IPS-11a (cell line): Measurements from ENCODE around the gene ABLIM2.
"Not testable (repeated sequence)": the region's sequence is repeated elsewhere in the genome, so short reads cannot be mapped to it uniquely, and the experiment has no call there.

Experiments used
- H3K4me3 ChIP-seq: one replicate; pipeline ENCODE4 v1.5.1; 2013; ENCODE audit warnings: low read depth, low read length, control low read depth

The ABLIM2 gene

DNA sequence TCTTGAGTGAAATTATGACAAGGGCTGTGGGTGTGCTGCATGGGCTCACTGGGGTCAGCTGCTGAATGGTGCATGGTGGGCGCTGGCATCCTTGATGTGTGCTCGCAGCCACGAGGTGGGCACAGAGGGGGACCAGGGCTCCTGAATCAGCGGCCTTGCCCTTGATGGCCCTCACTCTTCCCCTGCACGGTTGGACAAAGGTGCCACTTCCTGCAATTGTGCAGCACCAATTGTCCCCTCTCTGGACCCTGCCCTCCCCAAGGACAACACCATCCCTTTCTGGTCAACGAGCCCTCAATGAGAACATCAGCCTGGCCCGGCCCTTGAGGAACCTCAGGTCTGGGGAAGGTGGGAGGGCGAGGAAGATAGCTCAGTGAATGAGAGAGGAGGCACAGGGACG lies 16.1 kb downstream of the ABLIM2 start:
- no peak overlapping the region for H3K4me3 ChIP-seq

DNA sequence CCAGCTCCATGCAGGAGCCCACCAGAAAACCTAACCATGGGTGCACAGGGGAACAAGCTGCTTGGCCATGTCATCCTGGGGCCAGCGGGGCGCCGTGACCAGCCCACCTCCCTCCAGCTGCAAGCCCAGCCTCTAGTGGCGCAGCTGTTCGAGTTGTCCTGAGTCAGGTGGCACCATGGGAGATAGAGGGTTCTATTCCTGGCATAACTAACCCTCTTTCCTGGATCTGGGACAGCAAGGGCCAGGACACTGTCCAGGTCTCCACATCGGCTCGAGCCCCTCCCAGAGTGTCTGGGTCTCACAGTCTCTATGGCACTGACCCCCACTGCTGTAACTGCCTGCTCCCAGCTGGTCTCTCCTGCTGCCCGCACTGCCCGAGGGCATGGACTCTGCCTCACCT lies 16.7 kb downstream of the ABLIM2 start:
- H3K4me3 ChIP-seq, result no peak overlapping the region

DNA sequence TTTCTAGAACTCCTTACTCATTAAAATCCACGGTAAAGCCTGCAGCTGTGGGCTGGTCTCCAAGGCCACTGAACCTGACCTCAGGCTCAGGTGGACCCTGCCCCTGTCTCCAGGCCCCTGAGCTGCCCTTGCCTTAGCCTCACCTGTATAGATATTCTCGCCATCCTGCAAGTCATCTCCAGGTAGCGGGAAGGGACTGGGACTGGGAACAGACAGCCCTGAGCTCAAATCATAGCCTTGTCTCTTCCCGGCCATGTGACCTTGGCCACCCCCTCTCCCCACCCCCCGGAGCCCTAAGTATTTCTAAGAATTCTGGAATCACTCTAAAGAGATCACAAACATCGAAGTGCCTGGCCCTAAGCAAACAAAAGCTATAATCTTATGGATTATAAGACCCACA lies 17.7 kb downstream of the ABLIM2 start:
- no peak overlapping the region for H3K4me3 ChIP-seq

DNA sequence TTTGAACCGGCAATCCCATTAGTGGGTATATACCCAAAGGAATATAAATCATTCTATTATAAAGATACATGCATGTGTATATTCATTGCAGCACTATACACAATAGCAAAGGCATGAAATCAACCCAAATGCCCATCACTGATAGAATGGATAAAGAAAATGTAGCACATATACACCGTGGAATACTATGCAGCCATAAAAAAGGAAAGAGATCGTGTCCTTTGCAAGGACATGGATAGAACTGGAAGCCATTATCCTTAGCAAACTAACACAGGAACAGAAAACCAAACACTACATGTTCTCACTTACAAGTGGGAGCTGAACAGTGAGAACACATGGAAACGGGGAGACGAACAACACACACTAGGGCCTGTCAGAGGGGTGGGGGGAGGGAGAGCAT lies 18.9 kb downstream of the ABLIM2 start:
- not testable (repeated sequence) for H3K4me3 ChIP-seq

DNA sequence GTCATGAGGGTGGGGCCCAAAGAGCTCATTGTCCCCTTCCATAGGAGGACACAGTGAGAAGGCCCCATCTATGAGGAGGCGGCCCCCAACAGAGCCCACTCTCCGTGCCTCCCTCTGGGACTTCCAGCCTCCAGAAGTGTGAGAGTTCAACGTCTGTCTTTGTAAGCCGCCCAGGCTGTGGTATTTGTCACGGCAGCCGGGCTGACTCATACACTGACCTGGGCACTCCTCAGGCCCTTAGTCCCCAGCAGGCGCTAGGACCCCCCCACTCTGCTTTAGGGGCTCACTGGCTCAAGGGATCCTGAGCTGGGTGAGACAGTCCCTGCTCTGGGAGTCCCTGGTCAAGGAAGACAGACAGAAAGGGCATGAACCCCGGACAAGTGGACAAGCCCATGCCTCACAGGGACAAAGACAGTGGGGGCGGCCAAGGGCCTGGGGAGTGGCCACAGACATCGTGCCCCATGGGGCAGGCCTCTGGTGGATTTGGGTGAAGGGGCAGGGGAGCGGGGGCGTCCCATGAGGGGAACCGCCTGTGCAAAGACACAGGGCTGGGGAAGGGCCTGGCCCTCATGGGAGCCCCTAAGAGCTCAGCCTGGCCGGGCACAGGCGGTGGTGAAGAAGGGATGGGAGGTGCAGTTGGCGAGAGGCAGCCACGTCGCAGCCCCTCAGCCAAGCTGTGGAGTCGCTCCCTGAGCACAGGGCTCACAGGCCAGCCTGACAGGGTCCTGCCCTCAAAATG lies 21.5 kb downstream of the ABLIM2 start:
- H3K4me3 ChIP-seq, result no peak overlapping the region

DNA sequence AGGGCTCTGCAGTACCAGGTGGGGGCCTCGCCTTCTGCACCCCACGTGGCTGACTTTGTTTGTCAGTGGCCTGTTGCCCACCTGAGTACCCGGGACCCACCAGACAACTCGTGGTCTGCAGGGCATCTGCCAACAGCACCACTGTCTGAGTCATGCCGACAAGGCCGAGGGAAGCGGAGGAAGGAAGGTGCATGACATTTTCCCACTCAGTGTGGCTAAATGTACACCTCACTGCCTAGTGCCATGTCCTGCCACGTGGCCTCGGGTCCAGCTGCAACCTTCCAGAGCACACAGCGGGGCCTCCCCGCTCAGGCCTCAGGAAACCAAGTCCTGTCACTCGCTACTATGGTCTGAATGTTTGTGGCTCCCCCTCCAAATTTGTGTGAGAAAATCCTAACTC lies 22.1 kb downstream of the ABLIM2 start:
- H3K4me3 ChIP-seq, result no peak overlapping the region

DNA sequence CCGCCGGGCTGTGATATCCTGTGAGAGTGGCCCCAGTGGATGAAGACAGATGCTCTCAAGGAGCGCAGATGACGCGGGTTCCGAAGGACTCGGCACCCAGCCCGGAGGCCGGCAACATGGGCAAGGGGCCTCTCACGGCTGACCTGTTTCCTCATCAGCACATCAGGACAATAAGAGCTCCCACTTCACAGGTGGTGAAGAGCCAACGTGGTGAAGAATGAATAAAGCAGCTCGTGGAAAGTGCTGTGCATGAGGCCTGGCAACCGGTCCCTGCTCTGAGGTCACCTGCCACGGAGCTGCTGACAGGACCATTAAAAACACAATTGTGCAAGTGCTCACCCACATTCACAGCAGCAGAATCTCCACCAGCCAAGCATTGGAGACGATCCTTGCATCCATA lies 22.9 kb downstream of the ABLIM2 start:
- no peak overlapping the region for H3K4me3 ChIP-seq

DNA sequence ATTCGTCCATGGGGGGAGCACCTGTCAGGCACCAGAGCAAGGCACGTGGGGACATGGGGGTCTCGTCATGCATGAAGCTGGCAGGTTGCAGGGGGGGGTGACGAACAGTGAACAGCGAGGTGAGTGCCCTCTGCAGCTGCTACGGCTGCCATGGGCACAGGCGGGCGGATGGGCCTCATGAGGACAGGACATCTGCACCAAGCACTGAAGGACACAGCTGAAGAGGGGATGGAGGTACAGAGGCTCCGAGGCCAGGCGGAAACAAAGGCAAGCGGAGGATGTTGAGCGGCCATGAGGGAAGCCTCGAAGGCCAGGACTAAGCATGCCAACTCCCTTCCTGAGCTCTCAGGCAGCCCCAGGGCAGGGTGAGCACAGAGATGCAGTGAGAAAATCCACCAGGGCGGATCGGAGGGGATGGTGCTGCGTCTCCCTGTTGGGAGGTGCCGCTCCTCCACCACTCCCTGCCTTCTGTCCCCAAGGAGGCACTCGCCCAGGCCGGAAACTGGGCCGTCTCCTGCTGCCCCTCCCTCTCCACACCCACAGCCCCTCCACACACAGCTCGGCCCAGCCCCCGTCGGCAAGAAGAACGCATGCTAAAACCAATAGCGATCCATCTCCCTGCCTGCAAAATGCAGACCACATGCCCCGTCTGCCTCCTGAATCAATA lies 24.6 kb downstream of the ABLIM2 start:
- no peak overlapping the region for H3K4me3 ChIP-seq

DNA sequence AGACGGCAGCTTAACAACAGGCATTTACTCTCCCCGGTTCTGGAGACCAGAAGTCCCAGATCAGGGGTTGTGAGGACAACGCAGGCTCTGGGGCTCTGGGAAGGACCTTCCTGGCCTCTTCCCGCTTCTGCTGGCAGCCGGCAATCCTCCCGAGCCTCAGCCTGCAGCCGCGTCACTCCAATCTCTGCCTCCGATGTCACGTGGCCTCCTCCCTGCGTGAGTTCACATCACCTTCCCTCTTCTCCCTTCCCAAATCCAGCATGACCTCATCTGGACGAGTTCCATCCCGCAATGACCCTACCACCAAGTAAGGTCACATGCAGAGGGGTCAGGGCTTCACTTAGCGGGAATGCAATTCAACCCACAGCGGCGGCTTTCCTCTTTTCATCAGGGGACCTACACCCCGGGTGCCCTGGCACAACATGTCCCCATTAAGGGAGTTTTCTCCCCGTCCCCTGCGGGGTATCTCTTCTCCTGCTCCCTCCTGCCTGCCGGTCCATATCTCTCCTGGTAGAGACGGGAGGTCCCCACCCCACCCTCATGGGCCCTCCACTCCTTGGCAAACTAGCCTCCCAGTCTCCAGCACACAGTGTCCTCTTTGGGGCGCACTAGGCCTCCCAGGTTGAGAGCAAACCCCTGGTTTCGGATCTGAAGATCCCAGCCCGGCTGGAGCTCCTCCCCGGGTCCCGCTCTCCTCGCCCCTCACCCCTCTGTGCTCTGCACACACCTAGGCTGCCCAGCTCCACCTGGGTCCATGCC lies 25.5 kb downstream of the ABLIM2 start:
- H3K4me3 ChIP-seq, result no peak overlapping the region

DNA sequence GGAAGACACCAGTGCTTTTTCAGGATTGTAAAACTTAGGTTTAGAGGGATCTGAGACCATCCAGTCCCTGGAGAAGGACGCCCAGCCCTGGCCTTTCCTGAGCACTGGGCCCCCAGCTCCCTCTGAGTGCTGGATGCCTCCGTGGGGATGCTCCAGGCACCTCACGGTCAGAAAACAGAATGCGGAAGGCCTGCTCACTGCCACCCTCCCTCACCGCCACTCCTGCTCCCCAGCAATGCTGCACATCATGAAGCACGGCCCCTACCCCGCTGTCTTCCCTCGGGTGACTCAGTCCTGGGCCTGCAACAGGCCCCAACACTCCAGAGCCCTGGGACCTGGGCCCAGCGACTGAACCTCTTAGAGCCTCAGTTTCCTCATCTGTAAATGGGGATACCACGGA lies 26.2 kb downstream of the ABLIM2 start:
- no peak overlapping the region for H3K4me3 ChIP-seq

DNA sequence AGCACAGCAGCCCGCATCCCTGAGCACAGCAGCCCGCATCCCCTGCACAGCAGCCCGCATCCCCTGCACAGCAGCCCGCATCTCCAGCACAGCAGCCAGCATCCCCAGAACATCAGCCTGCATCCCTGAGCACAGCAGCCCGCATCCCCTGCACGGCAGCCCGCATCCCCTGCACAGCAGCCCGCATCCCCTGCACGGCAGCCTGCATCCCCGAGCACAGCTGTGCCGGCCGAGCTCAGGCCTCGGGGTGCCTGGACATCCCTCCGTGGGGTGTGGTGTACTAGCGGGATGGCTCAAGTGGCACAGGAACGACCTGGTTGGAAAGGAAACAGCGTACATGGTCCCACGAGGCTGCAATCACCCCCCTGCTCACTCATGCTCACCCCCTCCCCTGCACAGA lies 26.8 kb downstream of the ABLIM2 start:
- no peak overlapping the region for H3K4me3 ChIP-seq

DNA sequence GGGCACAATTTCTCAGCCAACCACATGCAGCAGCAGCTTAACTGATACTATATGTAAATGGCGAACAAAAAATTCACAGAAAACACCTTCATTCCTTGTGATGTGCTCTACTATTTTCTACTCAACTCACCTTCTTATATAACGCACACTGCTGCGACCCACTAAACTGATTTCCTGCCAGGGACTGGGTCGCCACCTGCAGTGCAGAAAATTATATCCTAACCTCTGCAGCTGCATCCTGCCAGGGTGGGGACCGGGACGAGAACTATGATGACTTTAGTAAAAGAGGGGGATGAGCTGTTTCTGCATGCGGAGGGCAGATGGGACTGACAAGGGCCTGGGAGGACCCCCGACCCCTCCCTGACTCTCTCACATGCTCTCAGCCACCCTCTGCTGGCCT lies 27.4 kb downstream of the ABLIM2 start:
- no peak overlapping the region for H3K4me3 ChIP-seq

DNA sequence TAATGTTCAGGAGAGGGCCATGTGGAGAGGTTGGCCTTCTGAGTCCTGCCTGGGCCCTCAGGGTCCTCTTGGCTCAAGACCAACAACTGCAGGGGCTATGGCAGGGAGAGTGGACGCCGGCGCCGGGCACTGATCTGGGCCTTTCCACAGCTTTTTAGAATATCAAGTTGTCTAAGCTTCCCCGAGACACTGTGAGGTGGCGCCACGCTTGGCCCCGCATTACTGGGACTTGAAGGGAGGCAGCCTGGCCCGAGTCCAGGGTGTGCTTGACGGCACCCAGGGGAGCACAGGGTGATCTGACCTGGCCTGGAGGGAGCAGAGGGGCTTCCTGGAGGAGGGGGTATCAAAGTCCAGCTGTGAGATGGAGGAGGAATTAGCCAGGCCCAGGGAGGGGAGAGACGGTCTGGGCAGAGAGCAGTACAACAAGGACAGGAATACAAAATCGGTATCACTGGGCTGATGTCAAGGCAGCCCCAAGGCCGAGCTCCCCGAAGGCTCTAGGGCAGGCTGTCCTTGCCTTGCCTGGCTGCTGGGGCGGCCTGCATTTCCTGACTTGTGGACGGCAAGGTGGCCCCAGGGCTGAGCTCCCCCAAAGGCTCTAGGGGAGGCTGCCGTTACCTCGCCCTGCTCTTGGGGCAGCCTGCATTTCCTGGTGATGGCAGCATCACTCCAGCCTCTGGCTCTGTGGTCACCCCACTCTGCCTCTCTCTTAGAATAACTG lies 28.1 kb downstream of the ABLIM2 start:
- no peak overlapping the region for H3K4me3 ChIP-seq

DNA sequence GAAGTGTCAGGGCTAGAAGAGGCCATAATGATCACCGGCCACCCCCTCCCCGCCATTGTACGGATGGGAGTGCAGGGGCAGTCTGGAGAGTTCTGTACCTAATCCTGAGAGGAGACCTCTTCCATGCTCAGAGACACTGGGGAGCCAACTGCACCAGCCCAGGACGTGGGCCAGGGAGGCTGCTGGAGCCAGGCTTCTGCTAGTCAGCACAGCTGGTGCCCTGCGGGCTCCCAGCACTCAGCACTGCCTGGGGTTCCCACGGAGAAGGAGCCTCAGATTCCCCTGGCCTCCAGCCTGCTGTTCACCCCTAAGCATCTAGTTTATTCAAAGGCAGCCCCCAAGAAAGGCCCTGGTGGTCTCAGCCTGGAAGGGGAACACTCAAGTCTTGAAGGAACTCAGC lies 28.8 kb downstream of the ABLIM2 start:
- no peak overlapping the region for H3K4me3 ChIP-seq

DNA sequence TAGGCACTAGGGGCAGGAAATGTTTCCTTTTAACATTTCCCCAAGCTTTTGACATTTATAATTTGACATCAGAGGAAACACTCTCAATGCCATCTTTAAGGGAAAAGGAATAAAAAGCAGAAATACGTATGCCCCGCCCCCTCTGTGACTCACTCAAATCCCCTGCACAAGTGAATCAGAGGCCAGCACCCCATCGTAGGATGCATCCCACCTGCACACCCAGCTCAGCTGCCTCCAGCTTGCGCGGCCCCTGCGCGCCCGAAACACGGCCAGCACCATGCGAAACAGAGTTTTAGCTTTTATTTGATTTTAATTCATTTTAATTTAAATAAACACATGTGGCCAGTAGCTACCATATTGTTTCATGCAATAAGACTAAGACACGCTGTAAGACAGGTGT lies 29.5 kb downstream of the ABLIM2 start:
- H3K4me3 ChIP-seq, result no peak overlapping the region

DNA sequence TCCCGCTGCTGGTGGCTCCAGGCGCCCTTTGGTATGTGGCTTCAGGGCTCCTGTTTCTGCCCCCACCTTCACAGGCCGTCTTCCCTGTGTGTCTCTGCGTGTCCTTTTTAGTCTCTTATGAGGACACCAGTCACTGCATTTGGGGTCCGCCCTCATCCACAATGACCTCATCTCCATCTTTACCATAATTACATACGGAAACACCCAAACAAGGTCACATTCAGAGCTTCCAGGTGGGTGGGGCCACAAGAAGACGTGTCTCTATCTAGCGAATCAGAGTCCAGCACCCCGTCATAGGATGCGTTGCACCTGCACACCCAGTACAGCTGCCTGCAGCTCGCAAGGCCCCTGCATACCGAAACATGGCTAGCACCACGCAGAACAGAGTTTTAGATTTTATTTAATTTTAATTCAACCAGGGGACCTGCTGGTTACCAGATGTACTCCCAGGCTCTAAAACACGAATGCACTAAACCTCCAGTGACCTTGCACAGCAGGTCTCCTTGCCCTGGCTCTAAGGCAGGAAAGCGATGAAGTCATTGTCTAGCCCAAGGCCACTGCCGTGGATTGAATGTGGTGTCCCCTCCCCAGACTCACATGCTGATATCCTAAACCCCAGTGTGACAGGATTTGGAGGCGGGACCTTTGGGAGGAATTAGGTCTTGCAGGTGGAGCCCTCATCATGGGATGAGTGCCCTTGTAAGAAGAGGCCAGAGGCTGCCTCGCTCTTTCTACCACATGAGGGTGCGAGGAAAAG lies 30.3 kb downstream of the ABLIM2 start:
- H3K4me3 ChIP-seq, result no peak overlapping the region

DNA sequence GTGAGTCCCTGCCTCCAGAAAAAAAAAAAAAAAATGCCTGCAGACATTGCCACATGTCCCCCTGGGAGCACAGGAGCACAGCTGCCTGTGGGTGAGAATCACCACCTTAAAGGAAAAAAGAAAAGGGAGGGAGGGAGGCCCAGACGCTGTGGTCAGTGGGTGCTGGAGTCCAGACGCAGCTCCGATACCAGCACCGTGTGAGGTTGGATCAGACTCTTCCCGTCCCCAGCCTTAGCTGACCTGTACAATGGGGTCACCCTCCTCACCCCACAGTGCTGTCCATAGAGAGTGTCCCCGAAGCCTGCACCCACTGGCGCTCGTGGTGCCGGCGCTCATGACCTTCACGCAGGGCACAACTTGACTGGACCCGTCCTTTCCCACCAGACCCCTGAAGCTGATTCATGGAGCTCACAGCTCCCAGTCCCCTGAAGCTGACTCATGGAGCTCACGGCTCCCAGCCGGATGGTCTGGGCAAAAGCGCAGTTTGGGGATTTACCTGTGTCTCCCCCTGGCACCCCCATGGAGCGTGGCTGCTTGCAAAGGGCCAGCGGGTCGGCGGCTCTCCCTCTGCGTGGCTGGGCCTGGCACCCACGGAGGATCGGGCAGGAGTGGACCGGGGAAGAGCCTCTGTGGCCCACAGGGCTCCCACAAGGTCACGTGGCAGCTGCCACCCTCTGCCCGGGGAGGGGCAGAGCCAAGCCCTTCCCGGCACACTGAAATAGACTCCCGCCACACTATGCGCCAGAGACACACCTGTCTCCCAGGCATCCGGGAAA lies 31.4 kb downstream of the ABLIM2 start:
- H3K4me3 ChIP-seq, result no peak overlapping the region

DNA sequence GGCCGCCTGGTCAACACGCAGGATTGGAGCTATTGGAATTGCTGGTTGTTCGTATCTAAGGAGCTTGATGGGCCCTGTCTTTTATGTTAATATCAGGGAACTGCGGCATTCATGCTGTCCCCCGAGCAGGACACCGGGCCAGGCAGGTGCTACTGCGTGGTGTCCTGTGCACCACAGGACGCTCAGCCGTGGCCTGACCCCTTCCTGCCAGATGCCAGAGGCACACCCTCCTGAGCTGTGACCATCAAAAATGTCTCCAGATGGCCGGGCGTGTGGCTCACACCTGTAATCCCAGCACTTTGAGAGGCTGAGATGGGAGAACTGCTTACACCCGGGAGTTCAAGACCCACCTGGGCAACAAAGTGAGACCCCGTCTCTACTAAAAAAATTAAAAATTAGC lies 32.1 kb downstream of the ABLIM2 start:
- H3K4me3 ChIP-seq, result no peak overlapping the region

DNA sequence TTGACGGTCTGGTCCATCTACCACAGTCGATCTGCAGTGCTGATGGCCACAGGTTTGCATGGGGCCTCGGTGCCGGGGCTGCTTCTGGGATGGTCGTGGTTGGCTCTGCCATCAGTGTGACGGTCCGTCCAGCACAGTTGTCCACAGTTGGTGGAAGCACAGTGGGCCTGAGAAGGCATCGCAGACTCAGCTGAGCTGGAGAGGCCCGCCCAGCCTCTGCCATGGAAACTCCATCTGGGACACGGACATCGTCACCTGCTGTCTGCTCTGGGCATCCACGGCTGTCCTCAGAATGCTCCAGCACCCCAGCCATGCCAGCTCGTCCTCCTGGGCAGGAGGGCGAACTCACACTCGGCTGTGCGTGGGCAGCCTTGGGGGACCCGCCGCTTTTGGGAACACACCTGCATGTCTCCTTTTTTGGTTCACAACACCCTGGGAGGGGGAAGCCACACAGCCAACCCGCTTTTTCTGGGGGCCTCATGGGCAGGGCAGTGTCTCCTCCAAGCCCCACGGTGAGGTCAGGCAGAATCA lies 33.0 kb downstream of the ABLIM2 start:
- no peak overlapping the region for H3K4me3 ChIP-seq

DNA sequence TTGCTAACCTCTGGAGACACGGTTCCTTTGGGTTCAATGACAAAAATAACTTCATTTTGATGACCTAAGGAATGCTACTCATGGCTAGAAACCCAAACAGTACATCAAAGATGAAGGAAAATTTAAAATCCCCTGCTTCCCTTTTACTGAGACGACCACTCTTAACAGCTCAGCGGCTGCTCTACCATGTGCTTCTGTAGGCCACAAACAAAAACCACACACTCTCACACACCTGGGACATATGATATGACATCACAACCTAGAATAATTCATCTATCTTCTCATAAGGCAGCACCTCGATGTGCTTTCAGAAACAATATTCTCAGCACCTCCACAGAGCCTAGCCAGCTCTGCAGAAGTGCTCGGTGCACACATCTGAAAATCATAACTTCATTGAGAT lies 34.7 kb downstream of the ABLIM2 start:
- no peak overlapping the region for H3K4me3 ChIP-seq
